HUES64 (cell line): ENCODE data around the gene BCL2.

Experiments used
- H3K27ac ChIP-seq: 2 replicates; pipeline ENCODE4 v1.7.0; 2013; ENCODE audit warnings: low read depth, low read length, inconsistent platforms
- H3K27me3 ChIP-seq: 2 replicates; pipeline ENCODE4 v1.6.1; 2013; ENCODE audit warnings: mild to moderate bottlenecking, low read length; ENCODE audit not compliant: insufficient read depth
- H3K36me3 ChIP-seq: 2 replicates; pipeline ENCODE4 v1.6.1; 2013; ENCODE audit warnings: mild to moderate bottlenecking, low read length; ENCODE audit not compliant: insufficient read depth
- H3K4me1 ChIP-seq: 2 replicates; pipeline ENCODE4 v1.6.1; 2013; ENCODE audit warnings: mild to moderate bottlenecking, low read length, moderate library complexity; ENCODE audit not compliant: insufficient read depth
- H3K4me3 ChIP-seq: 2 replicates; pipeline ENCODE4 v1.5.1; 2013; ENCODE audit warnings: mild to moderate bottlenecking, low read length, moderate library complexity
- H3K9ac ChIP-seq: 2 replicates; pipeline ENCODE4 v1.6.1; 2013; ENCODE audit warnings: mild to moderate bottlenecking, low read depth, low read length
- H3K9me3 ChIP-seq: 2 replicates; pipeline ENCODE4 v1.6.1; 2013; ENCODE audit warnings: low read depth, low read length; ENCODE audit not compliant: insufficient read depth
- WGBS: fragments of 150-250, 120-280 bp; methylation state at CpG from one replicate; pipeline ENCODE4 v1.1.7; 2013; ENCODE audit warnings: missing lambda C conversion rate; 5-methylcytosine and 5-hydroxymethylcytosine counted together

Gene BCL2

DNA sequence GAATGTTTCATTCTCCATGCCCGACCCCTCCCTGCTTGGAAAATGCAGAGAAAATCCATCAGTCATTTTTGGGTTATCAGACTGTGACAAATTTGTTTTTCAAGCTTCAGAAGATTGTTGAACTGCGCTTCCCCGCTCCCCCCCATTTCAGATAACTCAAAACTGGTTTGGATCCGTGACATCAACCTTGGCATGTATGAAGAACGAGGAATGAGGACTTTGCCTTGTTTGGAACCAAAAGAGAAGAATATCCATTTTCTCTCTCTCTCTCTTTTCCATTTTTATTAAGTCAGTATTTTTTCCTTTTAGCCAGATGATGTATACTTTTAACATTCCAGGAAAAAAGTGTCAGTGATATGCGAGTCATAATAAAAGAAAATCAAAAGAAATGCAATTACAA is 171.6 kb downstream of the BCL2 start:
- WGBS, result 95% methylated on average over 5 of the region's 6 CpGs
- Histone ChIP-seq H3K36me3 (no peaks in the 10 kb centered on the region), H3K27me3 (no peaks in the 10 kb centered on the region), H3K4me3 (no peak overlapping the region), H3K27ac (no peak overlapping the region), H3K9ac (no peak overlapping the region), H3K9me3 (no peaks in the 10 kb centered on the region), H3K4me1 (peaks cover 5% of the 10 kb centered on the region; the same call in 1 of the 2 replicates)

DNA sequence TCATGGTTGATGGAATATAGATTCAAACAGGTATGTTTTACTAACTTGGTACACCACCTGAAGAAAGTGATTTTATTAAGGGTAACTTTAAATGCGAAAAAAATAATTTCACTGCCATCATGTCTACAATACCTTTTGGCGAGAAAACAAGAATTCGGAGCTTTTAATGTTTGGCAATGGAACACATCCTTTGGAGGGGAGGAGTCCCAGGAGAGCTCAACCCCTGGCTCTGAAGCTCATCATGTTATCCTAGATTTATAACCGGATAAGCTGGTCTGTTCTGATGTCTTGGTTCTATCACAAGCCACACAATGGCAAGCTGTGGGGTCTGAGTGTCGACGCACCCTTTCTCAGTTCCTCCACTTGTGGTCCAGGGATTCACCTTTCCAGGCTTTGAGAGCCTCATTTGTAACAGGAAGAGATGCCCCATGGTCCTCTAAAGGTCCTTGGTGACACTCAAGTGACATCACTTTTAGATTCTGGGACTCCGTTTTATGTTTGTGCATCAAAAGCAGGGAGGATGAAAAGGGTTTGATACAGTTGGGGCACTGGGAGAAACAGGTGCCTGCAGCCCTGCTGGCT is 172.7 kb downstream of the BCL2 start:
- Histone ChIP-seq H3K4me1 (peaks cover 5% of the 10 kb centered on the region; the same call in 1 of the 2 replicates), H3K27me3 (no peaks in the 10 kb centered on the region), H3K36me3 (no peaks in the 10 kb centered on the region), H3K4me3 (no peak overlapping the region), H3K9ac (no peak overlapping the region), H3K9me3 (no peaks in the 10 kb centered on the region), H3K27ac (no peak overlapping the region)
- 94% methylated on average over 6 of the region's 7 CpGs for WGBS

DNA sequence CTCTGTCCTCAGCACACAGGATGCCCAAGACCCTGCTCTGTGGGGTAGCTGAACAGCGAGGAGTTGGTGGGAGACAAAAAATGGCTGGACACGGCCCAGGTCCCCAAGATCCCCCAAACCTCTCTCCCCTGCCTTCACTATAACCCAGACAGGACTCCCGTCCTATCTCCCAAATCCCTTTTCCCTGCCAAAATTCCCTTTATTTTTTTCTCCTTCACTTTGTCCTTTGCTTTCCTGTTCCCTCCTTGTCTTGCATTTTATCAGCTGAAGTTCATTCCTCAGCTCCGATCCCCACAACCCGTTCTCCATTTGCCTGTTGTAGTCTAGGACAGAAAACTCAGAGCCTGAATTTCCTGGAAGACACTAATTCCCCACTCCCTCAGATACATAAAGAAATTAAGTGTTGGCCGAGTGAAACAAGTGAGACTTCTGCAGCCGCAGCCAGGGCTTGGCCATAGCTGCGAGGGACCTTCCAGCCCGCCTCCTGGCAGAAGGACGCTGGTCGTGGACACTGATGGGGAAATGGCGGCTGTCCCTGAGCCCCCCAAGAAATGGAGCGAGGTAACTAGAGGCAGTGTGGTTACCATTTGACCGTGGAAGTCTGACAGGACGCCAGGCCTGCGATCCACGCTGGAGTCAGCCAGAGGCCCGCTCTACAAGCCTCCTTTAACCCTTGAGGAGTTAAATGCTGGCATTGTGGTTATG is 173.6 kb downstream of the BCL2 start:
- Histone ChIP-seq H3K4me3 (no peak overlapping the region), H3K4me1 (peaks cover 5% of the 10 kb centered on the region; the same call in 1 of the 2 replicates), H3K27ac (no peak overlapping the region), H3K27me3 (no peaks in the 10 kb centered on the region), H3K9me3 (no peaks in the 10 kb centered on the region), H3K36me3 (no peaks in the 10 kb centered on the region), H3K9ac (no peak overlapping the region)
- WGBS, result 92% methylated on average over 18 of the region's 18 CpGs

DNA sequence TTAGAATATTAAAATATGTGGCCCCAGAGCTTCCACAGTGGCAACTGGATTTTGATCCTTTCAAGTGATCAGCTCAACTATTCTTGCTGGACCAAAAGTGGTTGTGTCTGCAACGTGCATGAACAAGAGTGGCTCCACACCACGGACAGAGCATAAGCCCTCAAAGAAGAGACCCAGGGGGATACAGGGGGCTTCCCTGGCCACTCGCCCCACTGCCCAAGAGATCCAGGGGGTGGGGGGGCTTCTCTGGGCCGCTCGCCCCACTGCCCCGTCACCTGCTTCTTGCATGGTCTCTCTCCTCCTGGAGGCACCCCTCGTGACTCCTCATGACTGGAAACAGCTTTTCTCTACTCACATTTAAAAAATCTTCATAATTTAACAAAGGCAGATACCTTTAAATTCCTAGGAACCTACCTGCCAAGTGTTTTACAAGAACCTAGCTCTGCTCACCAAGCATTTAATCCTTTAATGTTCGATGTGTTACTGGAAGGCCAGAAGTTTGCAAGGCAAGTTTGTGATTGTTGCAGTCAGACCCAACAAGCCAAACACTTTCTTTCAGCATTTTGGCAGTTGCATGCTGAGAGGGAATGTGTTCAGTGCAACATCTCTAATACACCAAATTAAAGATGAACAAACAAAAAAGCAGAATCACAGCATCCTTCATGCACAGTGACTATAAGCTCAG is 174.3 kb downstream of the BCL2 start:
- Histone ChIP-seq H3K4me1 (peaks cover 5% of the 10 kb centered on the region; the same call in 1 of the 2 replicates), H3K36me3 (no peaks in the 10 kb centered on the region), H3K9me3 (no peaks in the 10 kb centered on the region), H3K9ac (no peak overlapping the region), H3K27ac (no peak overlapping the region), H3K4me3 (no peak overlapping the region), H3K27me3 (no peaks in the 10 kb centered on the region)
- WGBS, result 94% methylated on average over 8 of the region's 8 CpGs

DNA sequence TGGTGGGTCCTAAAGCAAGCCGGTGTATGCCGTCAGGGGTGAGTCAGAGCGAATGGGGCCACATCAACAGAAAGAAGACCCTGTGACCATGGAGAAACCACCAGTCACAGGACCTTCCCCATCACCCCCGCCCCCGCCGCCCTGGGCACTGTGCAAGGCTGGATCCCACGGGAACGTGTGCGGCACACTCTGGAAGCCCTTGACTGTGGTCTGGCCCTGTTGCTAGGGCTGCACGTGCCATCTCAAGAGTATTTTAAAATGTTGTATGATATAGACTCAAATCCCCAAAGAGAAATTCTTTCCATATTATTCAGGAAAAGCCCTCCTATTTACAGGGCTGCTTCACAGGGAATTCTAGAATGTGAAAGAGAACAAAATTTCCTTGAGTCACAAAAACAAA is 174.8 kb downstream of the BCL2 start:
- peaks cover 5% of the 10 kb centered on the region; the same call in 1 of the 2 replicates for H3K4me1 ChIP-seq
- WGBS, result 98% methylated on average over 9 of the region's 10 CpGs
- no peak overlapping the region for H3K4me3 ChIP-seq
- H3K36me3 ChIP-seq, result no peaks in the 10 kb centered on the region
- no peaks in the 10 kb centered on the region for H3K9me3 ChIP-seq
- no peak overlapping the region for H3K9ac ChIP-seq
- no peak overlapping the region for H3K27ac ChIP-seq
- no peaks in the 10 kb centered on the region for H3K27me3 ChIP-seq

DNA sequence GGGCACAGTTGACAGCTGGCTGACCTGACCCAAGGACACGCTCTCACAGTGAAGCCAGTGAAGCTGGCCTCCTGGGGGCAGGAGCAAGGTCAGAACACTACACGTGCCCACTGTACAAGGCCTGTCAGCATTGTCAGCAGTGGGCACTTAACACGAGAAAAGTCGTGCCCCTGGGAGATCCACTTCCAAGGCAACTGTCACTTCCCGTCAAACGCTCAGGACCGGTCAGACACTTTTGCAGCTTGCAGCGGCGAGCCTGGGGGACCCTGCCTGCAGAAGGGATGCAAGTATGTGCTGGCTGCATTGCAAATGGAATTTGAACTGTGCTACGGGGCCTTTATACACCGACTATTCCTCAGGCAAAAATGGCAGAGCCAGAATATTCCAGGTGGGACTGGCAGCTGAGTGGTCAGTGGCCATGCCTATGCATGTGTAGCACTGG is 176.2 kb downstream of the BCL2 start:
- Histone ChIP-seq H3K36me3 (no peaks in the 10 kb centered on the region), H3K4me3 (no peak overlapping the region), H3K4me1 (peaks cover 14% of the 10 kb centered on the region), H3K27me3 (no peaks in the 10 kb centered on the region), H3K9ac (no peak overlapping the region), H3K27ac (no peak overlapping the region), H3K9me3 (no peaks in the 10 kb centered on the region)
- WGBS, result 91% methylated on average over 11 of the region's 11 CpGs

DNA sequence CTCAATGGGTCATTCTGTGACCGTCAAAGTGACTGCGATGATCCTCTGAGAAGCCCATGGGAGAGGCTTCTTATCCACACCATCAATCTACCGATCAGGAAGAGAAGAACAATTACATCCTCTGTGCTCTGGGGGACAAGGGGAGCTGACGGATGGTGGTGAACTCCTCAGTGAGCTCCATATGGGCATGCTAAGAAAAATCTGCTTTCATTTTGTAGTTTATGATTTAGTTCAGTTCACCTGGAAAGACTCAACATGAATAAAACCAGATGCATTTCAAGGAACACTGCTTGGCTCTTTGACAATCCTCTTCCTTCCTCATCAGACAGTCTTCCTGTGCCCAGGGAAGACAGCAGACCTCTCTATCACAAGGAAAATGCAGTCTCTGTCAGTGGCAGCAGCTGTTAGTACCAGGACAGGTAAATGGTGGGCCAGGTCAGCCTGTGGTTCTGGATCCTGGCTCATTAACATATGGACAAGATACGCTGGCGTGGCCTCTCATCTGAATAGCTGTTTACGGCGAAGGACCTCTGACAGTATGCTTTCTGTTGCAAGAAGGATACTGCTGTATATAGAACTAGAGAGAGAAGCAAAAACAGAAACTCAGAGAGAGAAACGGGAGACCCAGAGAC is 176.9 kb downstream of the BCL2 start:
- Histone ChIP-seq H3K9ac (no peak overlapping the region), H3K36me3 (no peaks in the 10 kb centered on the region), H3K9me3 (no peaks in the 10 kb centered on the region), H3K27ac (no peak overlapping the region), H3K4me1 (peaks cover 20% of the 10 kb centered on the region), H3K4me3 (no peak overlapping the region), H3K27me3 (no peaks in the 10 kb centered on the region)
- WGBS, result 94% methylated on average over 9 of the region's 9 CpGs

DNA sequence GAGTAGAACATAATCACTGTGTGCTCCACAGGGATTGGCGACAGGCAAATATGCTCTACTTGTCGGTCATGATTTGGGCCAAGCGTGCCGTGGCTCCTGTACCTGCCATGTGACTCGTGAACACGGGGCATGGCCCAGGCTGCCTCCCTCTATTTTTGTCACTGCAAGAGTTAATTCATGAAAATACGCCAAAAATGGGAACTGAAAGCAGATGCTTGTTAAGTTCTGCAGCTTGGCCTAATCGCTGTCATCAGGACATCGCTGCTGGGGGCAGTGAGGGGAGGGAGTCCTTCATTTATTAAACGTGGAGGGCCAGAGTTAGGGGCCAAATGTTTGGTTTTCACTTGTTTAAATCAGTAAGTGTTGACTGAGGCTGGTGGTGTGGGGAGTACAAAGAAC is 177.8 kb downstream of the BCL2 start:
- Histone ChIP-seq H3K9me3 (no peaks in the 10 kb centered on the region), H3K36me3 (no peaks in the 10 kb centered on the region), H3K9ac (no peak overlapping the region), H3K4me3 (no peak overlapping the region), H3K27me3 (no peaks in the 10 kb centered on the region), H3K27ac (no peak overlapping the region), H3K4me1 (peaks cover 20% of the 10 kb centered on the region)
- WGBS, result 95% methylated on average over 10 of the region's 10 CpGs

DNA sequence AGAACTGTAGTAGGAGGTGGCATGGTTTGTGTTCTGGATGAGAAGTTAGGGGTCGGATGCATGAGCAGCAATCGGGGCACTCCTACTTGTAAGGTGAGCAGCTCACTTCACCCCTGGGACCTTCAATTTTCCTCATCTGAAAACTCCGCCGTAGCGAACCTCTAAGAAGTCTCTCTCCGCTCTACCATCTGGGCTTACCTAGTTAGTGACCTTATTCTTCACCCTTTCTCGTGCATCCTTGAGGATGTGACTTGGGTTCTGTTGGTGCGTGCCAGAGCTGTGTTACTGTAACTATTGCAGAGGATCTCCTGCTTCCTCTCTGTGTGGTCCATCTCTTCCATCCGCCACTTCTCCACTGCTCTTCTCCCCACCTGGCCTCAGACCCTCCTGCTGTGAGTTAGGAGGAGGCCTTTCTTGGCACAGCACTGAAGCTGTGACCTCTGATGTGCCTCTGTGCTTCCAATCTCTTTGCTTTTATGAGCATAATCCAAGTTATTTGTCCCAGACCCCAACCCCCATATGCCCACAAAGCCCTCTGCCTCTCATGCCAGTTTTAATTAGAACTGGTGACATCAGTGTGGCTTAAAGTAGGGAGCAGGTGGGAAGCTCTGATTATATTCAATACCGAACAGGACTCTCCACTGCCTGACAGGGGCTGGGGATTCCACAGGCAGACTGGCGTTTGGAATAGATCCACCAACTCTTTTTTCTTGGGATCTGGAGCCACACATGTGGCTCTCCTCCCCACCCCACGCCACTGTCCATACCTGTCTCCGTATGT is 178.4 kb downstream of the BCL2 start:
- no peaks in the 10 kb centered on the region for H3K27me3 ChIP-seq
- no peaks in the 10 kb centered on the region for H3K9me3 ChIP-seq
- no peaks in the 10 kb centered on the region for H3K36me3 ChIP-seq
- no peak overlapping the region for H3K27ac ChIP-seq
- WGBS, result 96% methylated on average over 13 of the region's 13 CpGs
- H3K4me3 ChIP-seq, result no peak overlapping the region
- peaks cover 20% of the 10 kb centered on the region for H3K4me1 ChIP-seq
- no peak overlapping the region for H3K9ac ChIP-seq

DNA sequence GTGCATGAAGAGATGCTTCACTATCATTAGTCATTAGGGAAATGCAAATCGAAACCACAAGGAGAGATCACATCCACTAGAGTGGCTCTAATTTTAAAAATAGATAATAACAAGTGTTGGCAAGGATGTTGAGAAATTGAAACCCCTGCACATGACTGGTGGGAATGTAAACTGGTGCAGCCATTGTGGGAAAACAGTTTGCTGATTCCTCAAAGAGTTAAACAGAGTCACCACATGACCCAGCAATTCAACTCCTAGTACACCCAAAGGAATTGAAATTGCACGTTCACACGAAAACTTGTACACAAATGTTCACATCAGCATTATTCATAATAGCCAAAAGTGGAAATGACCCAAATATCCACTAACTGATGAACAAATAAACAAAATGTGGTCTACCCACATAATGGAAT is 179.5 kb downstream of the BCL2 start:
- 94% methylated on average over 3 of the region's 3 CpGs for WGBS
- no peak overlapping the region for H3K4me3 ChIP-seq
- H3K27me3 ChIP-seq, result no peaks in the 10 kb centered on the region
- H3K36me3 ChIP-seq, result no peaks in the 10 kb centered on the region
- no peak overlapping the region for H3K9ac ChIP-seq
- no peaks in the 10 kb centered on the region for H3K9me3 ChIP-seq
- H3K4me1 ChIP-seq, result peaks cover 14% of the 10 kb centered on the region
- H3K27ac ChIP-seq, result no peak overlapping the region
